Neuronal stem cell (in vitro differentiated cells): ENCODE results near the gene CNTROB.

Experiments
- DNase-seq: peaks from one replicate; pipeline ENCODE4 v3.0.0-alpha.2; 2013; ENCODE audit warnings: low spot score
- H2AFZ ChIP-seq: one replicate; pipeline ENCODE4 v1.6.1; 2013; ENCODE audit warnings: mild to moderate bottlenecking, low read length, inconsistent platforms
- H2AK5ac ChIP-seq: 2 replicates; pipeline ENCODE4 v1.6.1; 2013; ENCODE audit warnings: low read depth, mild to moderate bottlenecking, inconsistent platforms, low read length, moderate library complexity, mixed read lengths
- H2BK120ac ChIP-seq: 2 replicates; pipeline ENCODE4 v1.6.1; 2013; ENCODE audit warnings: low read depth, mild to moderate bottlenecking, inconsistent platforms, low read length, moderate library complexity, mixed read lengths
- H2BK12ac ChIP-seq: one replicate; pipeline ENCODE4 v1.6.1; 2013; ENCODE audit warnings: low read length, inconsistent platforms
- H2BK15ac ChIP-seq: 2 replicates; pipeline ENCODE4 v1.6.1; 2013; ENCODE audit warnings: mild to moderate bottlenecking, low read length, inconsistent platforms, mixed read lengths
- H2BK5ac ChIP-seq: one replicate; pipeline ENCODE4 v1.6.1; 2013; ENCODE audit warnings: inconsistent platforms, mild to moderate bottlenecking, low read length, moderate library complexity
- H3K14ac ChIP-seq: one replicate; pipeline ENCODE4 v1.6.1; 2013; ENCODE audit warnings: low read length, inconsistent platforms
- H3K18ac ChIP-seq: 2 replicates; pipeline ENCODE4 v1.6.1; 2013; ENCODE audit warnings: low read length, inconsistent platforms
- H3K23ac ChIP-seq: 2 replicates; pipeline ENCODE4 v1.6.1; 2013; ENCODE audit warnings: low read depth, mild to moderate bottlenecking, mixed read lengths, low read length, inconsistent platforms; ENCODE audit not compliant: poor library complexity
- H3K27ac ChIP-seq: replicated peaks from 3 replicates; pipeline ENCODE4 v1.5.1; 2013; ENCODE audit warnings: low read length, inconsistent platforms
- H3K27me3 ChIP-seq, 3 experiments: 2 replicates each; pipeline ENCODE4 v1.6.1; 2013; ENCODE audit warnings: low read length in 3 of 3, mild to moderate bottlenecking in 2 of 3, inconsistent platforms in 1 of 3, low read depth in 1 of 3, mixed read lengths in 1 of 3, moderate library complexity in 1 of 3; ENCODE audit not compliant: control insufficient read depth in 3 of 3, insufficient read depth in 3 of 3
- H3K36me3 ChIP-seq, 2 donors: replicated peaks in 1 of 2; 2 replicates each; pipeline ENCODE4 v1.6.1; 2013; ENCODE audit warnings: low read length in 2 of 2; ENCODE audit not compliant: control insufficient read depth in 2 of 2, insufficient read depth in 2 of 2
- H3K4ac ChIP-seq: 2 replicates; pipeline ENCODE4 v1.6.1; 2013; ENCODE audit warnings: inconsistent platforms, mild to moderate bottlenecking, low read length, moderate library complexity
- H3K4me1 ChIP-seq, 2 donors: 1 replicate in 1 of 2; 2 replicates in 1 of 2; pipeline ENCODE4 v1.6.1; 2013; ENCODE audit warnings: low read length in 2 of 2, low read depth in 1 of 2; ENCODE audit not compliant: control insufficient read depth in 2 of 2, insufficient read depth in 1 of 2
- H3K4me2 ChIP-seq: one replicate; pipeline ENCODE4 v1.6.1; 2013; ENCODE audit warnings: mild to moderate bottlenecking, low read length, inconsistent platforms; ENCODE audit not compliant: insufficient read depth, poor library complexity, severe bottlenecking
- H3K4me3 ChIP-seq, 2 donors: 2 replicates each; pipeline ENCODE4 v1.5.1; 2013; ENCODE audit warnings: low read length in 2 of 2, mild to moderate bottlenecking in 2 of 2, inconsistent platforms in 1 of 2, moderate library complexity in 1 of 2
- H3K79me1 ChIP-seq: one replicate; pipeline ENCODE4 v1.6.1; 2013; ENCODE audit warnings: low read depth, mild to moderate bottlenecking, inconsistent platforms, low read length, moderate library complexity
- H3K9ac ChIP-seq: one replicate; pipeline ENCODE4 v1.6.1; 2013; ENCODE audit warnings: mild to moderate bottlenecking, low read depth, low read length, inconsistent platforms; ENCODE audit not compliant: poor library complexity
- H3K9me3 ChIP-seq, 2 donors: replicated peaks in 1 of 2; 2 replicates each; pipeline versions ENCODE3 to v1.6.1; 2013; ENCODE audit warnings: low read length in 2 of 2, mild to moderate bottlenecking in 2 of 2, inconsistent platforms in 1 of 2, low read depth in 1 of 2, mixed read lengths in 1 of 2, moderate library complexity in 1 of 2; ENCODE audit not compliant: control insufficient read depth in 2 of 2, insufficient read depth in 1 of 2
- H4K8ac ChIP-seq: one replicate; pipeline ENCODE4 v1.6.1; 2013; ENCODE audit warnings: low read depth, mild to moderate bottlenecking, inconsistent platforms, low read length, moderate library complexity
- H4K91ac ChIP-seq: one replicate; pipeline ENCODE4 v1.6.1; 2013; ENCODE audit warnings: low read length, low read depth, mild to moderate bottlenecking, inconsistent platforms; ENCODE audit not compliant: poor library complexity
- WGBS, 2 donors: extraction: QIAGEN DNeasy Blood & Tissue Kit; methylation state at CpG; one replicate each; pipeline ENCODE4 v1.1.7; 2013; ENCODE audit warnings: missing lambda C conversion rate in 2 of 2, mixed read lengths in 1 of 2; ENCODE audit not compliant: insufficient read length in 2 of 2, insufficient replicate concordance in 1 of 2; ENCODE audit errors: extremely low coverage in 2 of 2; 5-methylcytosine and 5-hydroxymethylcytosine counted together

Gene CNTROB

DNA sequence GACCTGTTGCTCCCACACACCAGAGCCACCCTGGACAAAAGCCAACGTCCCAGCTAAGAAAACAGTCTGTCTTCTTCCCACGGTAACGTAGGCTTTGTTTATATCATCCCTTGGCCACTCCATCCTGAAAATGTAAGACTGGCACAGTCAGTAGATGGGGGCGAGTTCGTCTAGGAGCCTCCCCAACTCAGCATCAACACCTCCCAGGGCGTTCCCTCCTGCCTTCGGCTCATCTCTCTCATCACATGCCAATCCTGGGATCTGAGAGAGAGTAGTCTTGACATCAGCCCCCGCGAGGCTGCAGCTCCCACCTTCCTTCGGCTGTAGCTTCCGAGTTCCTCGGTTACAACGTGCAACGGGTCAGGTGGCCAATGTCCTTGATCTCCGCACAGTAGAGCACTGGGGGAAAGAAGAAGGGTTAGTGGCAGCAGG is 16.8 kb upstream of the CNTROB start:
- H3K4me3 ChIP-seq: peak overlapping the region; percentile 87 to 88
- no peaks in the 10 kb centered on the region for H3K79me1 ChIP-seq
- H3K4me2 ChIP-seq: peak overlapping the region; percentile 96
- H3K4ac ChIP-seq: no peak overlapping the region
- peak overlapping the region; percentile 93 for H2BK5ac ChIP-seq
- H3K23ac ChIP-seq: peak overlapping the region; percentile 95
- H3K9me3 ChIP-seq: peaks cover 0 to 7% of the 10 kb centered on the region in 2 donors
- H2BK15ac ChIP-seq: no peak overlapping the region
- peak overlapping the region; percentile 95 for H3K9ac ChIP-seq
- DNase-seq: no peak
- H3K36me3 ChIP-seq: peaks cover 2 to 25% of the 10 kb centered on the region in 2 donors
- H2AK5ac ChIP-seq: peak overlapping the region; percentile 85
- H3K27ac ChIP-seq: peak overlapping the region; percentile 92
- peak overlapping the region; percentile 93 for H3K18ac ChIP-seq
- no peak overlapping the region for H4K91ac ChIP-seq
- H2AFZ ChIP-seq: peak overlapping the region; percentile 99
- peaks cover 0 to 11% (median 0%) of the 10 kb centered on the region in 3 experiments for H3K27me3 ChIP-seq
- no peak overlapping the region for H3K14ac ChIP-seq
- H3K4me1 ChIP-seq: peaks cover 7 to 12% of the 10 kb centered on the region in 2 donors
- no peak overlapping the region for H4K8ac ChIP-seq
- no peak overlapping the region for H2BK12ac ChIP-seq
- WGBS, 2 donors: no CpG with 5 or more reads among the region's 15 CpGs
- no peak overlapping the region for H2BK120ac ChIP-seq

DNA sequence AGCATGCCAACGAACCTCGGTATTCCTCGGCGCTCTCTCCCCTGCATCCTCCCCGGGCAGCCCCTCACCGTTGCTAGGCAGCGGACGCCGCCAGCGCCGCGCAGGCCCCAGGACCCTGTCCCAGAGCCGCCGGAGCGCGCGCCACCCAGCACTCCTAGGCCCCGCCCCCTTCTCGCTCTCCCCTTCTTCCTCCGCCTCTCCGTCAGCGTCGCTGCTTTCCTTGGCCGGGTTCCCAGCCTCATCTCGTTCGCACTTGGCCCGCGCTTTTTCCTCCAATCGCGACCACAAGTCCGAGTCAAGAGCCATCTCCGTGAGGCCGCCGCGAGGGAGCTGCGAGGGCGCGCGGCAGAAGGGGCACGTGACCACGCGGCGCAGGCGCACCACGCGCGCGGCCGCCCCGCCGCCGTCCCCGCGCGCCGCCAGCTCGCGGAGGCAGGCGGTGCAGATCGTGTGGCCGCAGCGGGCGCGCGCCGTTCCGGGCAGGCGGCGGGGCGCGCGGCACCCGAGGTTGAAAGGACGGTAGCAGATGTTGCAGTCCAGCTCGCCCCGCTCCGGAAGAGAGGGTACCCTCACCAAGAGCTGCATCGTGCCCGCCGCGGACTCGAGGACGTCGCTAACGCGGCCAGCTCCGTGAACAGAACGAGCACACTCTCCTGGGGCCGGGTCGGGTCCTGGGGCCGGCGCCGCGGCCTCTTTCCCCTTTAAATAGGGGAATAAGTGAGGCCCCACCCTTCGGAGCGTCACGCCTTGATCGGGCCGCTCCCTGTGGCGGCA is 16.2 kb upstream of the CNTROB start, which contains the start of gene RNF227:
Gene RNF227, minus strand, starts transcription at position 679 of the 774 bp plus-strand sequence. Its CDS starts 94 bp downstream, at position 585.
- H3K27ac ChIP-seq: peak within 1 kb of the TSS; percentile 92
- H2BK15ac ChIP-seq: peak within 1 kb of the TSS; percentile 91
- no peak within 1 kb of the TSS for H4K8ac ChIP-seq
- H2BK120ac ChIP-seq: peak within 1 kb of the TSS; percentile 83
- peak within 1 kb of the TSS; percentile 99 for H3K18ac ChIP-seq
- peaks cover 7 to 12% of the 10 kb centered on the region in 2 donors for H3K4me1 ChIP-seq
- H3K27me3 ChIP-seq: peaks cover 0 to 11% (median 0%) of the 10 kb centered on the region in 3 experiments
- peaks cover 2 to 19% of the 10 kb centered on the region in 2 donors for H3K36me3 ChIP-seq
- H3K4me3 ChIP-seq: peak within 1 kb of the TSS; percentile 87 to 88
- H2AFZ ChIP-seq: peak within 1 kb of the TSS; percentile 99
- no peak within 1 kb of the TSS for H2BK12ac ChIP-seq
- peak within 1 kb of the TSS; percentile 85 for H2AK5ac ChIP-seq
- H3K79me1 ChIP-seq: no peaks in the 10 kb centered on the region
- peak within 1 kb of the TSS; percentile 96 for H3K4me2 ChIP-seq
- peak within 1 kb of the TSS; percentile 93 for H2BK5ac ChIP-seq
- DNase-seq: peak; percentile 84
- H3K23ac ChIP-seq: peak within 1 kb of the TSS; percentile 95
- no CpG with 5 or more reads among the region's 100 CpGs for WGBS, 2 donors
- H3K14ac ChIP-seq: peak within 1 kb of the TSS; percentile 25
- H4K91ac ChIP-seq: no peak within 1 kb of the TSS
- H3K4ac ChIP-seq: no peak within 1 kb of the TSS
- peaks cover 0 to 7% of the 10 kb centered on the region in 2 donors for H3K9me3 ChIP-seq
- peak within 1 kb of the TSS; percentile 95 for H3K9ac ChIP-seq

DNA sequence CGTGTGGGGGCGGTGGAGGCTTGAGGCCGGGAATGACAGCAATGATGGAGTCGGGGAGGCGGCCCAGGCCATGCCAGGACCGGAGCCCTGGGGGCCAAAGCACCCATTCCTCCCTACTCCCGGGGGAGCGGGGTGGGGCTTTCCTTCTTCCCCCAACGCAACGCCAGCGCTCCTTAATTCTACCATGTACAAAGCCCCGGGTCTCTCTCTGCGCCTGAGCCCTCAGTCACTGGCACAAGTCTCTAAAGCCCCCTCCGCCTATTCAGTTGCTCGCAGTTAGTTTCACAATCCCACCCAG is 15.7 kb upstream of the CNTROB start:
- Histone ChIP-seq H2AK5ac (peak overlapping the region; percentile 20), H2BK5ac (peak overlapping the region; percentile 93), H3K4me1 (peaks cover 7 to 12% of the 10 kb centered on the region in 2 donors), H3K4me2 (peak overlapping the region; percentile 96), H4K8ac (no peak overlapping the region), H3K23ac (peak overlapping the region; percentile 95), H3K27ac (no peak overlapping the region), H3K14ac (no peak overlapping the region), H4K91ac (no peak overlapping the region), H3K4ac (no peak overlapping the region), H3K18ac (peak overlapping the region; percentile 99), H2BK15ac (peak overlapping the region; percentile 91), H2BK12ac (no peak overlapping the region), H3K27me3 (peaks cover 0 to 11% (median 0%) of the 10 kb centered on the region in 3 experiments), H2AFZ (peak overlapping the region; percentile 99), H3K9me3 (peaks cover 0 to 7% of the 10 kb centered on the region in 2 donors), H3K36me3 (peaks cover 2 to 14% of the 10 kb centered on the region in 2 donors), H3K4me3 (peak overlapping the region; percentile 87 to 88), H2BK120ac (peak overlapping the region; percentile 83), H3K9ac (no peak overlapping the region), H3K79me1 (no peaks in the 10 kb centered on the region)
- DNase-seq: no peak
- no CpG with 5 or more reads among the region's 15 CpGs for WGBS, 2 donors

DNA sequence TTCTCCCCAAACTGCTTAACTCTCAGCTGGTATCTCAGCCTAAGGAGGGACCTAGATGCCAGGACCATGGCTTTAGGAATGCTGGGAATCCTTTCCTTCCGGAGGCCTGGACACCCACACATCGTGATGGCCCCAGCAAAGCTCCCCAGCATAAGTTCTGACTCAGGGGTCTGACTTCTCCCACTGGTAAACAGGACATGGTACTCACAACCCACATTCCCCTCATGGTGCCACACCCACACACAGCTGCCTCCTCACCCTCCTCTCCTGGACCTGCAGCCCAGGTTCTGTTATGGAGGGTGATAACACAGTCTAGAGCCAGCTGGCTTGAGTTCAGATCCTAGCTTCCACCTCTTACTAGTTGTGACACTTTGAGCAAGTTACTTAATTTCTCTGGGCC is 15.2 kb upstream of the CNTROB start:
- H4K8ac ChIP-seq: no peak overlapping the region
- no peak overlapping the region for H3K4me2 ChIP-seq
- peaks cover 0 to 9% of the 10 kb centered on the region in 2 donors for H3K36me3 ChIP-seq
- peaks cover 0 to 7% of the 10 kb centered on the region in 2 donors for H3K9me3 ChIP-seq
- H2AFZ ChIP-seq: peak overlapping the region; percentile 99
- no CpG with 5 or more reads among the region's 2 CpGs for WGBS, 2 donors
- no peak overlapping the region for H3K18ac ChIP-seq
- no peak overlapping the region for H3K23ac ChIP-seq
- H3K9ac ChIP-seq: no peak overlapping the region
- peaks cover 0 to 11% (median 0%) of the 10 kb centered on the region in 3 experiments for H3K27me3 ChIP-seq
- H2BK120ac ChIP-seq: no peak overlapping the region
- H2AK5ac ChIP-seq: no peak overlapping the region
- no peak overlapping the region for H2BK15ac ChIP-seq
- no peak for DNase-seq
- H4K91ac ChIP-seq: no peak overlapping the region
- no peak overlapping the region for H3K27ac ChIP-seq
- H3K4ac ChIP-seq: no peak overlapping the region
- no peak overlapping the region for H2BK12ac ChIP-seq
- H3K4me1 ChIP-seq: peaks cover 7 to 12% of the 10 kb centered on the region in 2 donors
- no peak overlapping the region for H3K14ac ChIP-seq
- no peaks in the 10 kb centered on the region for H3K79me1 ChIP-seq
- no peak overlapping the region for H2BK5ac ChIP-seq
- peak overlapping the region in 1 of 2 donors; percentile 87 for H3K4me3 ChIP-seq
